Effector memory CD8-positive, alpha-beta T cell (primary cell): ENCODE measurements around the gene GRK5.
A peak's percentile ranks its signal among the peaks of the same experiment; 100 is the strongest.

Source experiments
- ATAC-seq: fragments of 150-1000 bp; cut with Tn5 transposase; replicated peaks from 2 replicates; pipeline ENCODE4 v1.10.0; 2021; ENCODE audit warnings: mild to moderate bottlenecking, moderate library complexity
- DNase-seq, 3 experiments: peaks; one replicate each; pipeline ENCODE4 v3.0.0; 2021
- H3K27ac Mint-ChIP-seq, 2 donors: one replicate each; pipeline ENCODE4 v1.8.0; 2022; ENCODE audit warnings: mild to moderate bottlenecking in 2 of 2, mixed read lengths in 2 of 2, moderate library complexity in 2 of 2
- H3K27me3 Mint-ChIP-seq, 2 donors: one replicate each; pipeline ENCODE4 v1.8.0; 2022; ENCODE audit warnings: mixed read lengths in 2 of 2
- H3K36me3 Mint-ChIP-seq: one replicate; pipeline ENCODE4 v1.8.0; 2022; ENCODE audit warnings: mild to moderate bottlenecking, moderate library complexity, mixed read lengths; ENCODE audit not compliant: insufficient read depth
- H3K4me1 Mint-ChIP-seq, 2 donors: one replicate each; pipeline ENCODE4 v1.8.0; 2022; ENCODE audit warnings: low read depth in 2 of 2, mixed read lengths in 2 of 2
- H3K4me3 Mint-ChIP-seq, 2 donors: one replicate each; pipeline ENCODE4 v1.8.0; 2022; ENCODE audit warnings: mild to moderate bottlenecking in 2 of 2, mixed read lengths in 2 of 2, moderate library complexity in 2 of 2
- H3K9me3 Mint-ChIP-seq, 2 donors: one replicate each; pipeline ENCODE4 v1.8.0; 2022; ENCODE audit warnings: mixed read lengths in 2 of 2

GRK5 gene

DNA sequence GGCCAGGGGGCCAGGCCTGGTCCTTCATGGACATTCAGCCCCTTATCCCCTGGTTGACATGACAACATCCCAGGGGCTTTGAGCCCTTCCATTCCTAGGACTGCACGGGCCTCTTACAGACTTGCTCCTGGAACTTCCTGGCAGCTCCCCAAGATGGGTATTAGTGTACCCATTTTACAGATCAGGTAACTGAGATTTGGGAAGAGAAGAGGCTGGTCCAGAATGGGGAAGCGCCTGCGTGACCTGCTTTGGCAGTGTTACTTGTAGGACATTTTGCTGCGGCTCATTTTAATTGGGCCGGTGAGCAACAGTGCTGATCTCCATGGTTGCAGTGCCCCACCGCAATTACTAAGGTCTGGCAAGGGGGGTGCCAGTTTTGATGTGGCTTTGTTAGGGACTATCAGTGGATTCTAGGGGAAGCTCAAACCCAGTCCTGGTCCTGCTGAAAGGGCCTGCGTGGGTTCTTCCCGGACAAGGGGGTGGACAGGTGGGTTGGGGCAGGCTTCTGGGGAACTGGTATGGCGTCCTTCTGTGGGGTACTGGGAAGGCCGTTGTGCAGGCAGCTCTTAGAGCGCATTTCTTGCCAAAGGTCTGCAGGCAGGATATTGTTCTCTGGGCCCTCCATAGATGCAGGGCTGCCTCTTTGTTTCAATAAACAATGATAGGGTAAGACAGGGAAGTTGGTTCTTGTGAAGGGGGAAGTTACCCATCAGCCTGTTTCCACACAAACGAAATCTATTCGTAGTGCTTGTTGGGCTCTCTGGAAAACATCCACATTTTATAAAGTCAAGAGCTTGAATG, 197.5 kb downstream of the GRK5 start:
- Mint-ChIP-seq H3K9me3 (no peaks in the 10 kb centered on the region), H3K27me3 (no peaks in the 10 kb centered on the region), H3K36me3 (peaks cover 6% of the 10 kb centered on the region), H3K4me3 (no peak overlapping the region), H3K27ac (peak overlapping the region in 1 of 2 donors; percentile 55), H3K4me1 (peaks cover 0 to 2% of the 10 kb centered on the region in 2 donors)
- ATAC-seq (no peak), DNase-seq (no peak)

DNA sequence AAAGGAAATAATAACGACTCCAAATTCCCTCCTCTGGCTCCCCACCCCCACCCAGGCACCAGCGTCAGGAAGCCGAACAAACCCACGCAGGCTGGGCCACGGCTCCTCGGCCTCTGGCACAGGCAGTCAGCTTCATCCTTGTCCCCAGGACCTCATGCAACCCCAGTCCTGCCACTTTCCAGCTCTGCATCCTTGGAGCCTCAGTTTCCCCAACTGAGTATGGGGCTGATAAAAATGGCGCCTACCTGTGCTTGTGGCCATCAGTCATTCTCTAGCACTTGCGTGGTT, 198.1 kb downstream of the GRK5 start:
- no peak overlapping the region for H3K27ac Mint-ChIP-seq

DNA sequence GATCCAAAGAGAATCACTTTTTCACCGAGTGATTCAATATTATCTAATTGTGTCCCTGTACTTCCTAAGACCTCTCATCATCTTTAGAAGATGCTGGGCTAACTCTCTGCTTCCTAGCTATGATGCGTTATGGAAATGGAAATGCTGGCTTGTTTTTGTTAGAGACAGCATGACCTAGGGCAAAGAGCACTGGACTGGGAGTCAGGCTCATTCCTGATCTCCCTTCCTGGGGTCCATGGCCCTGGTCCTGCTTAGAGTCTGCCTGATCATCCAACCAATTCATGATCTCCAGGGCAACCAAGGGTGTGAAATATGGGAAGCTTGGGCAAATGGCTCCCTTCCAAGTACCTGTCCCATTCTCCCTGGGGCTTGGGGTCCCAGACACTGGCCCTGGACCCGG, 198.8 kb downstream of the GRK5 start:
- no peak overlapping the region for H3K4me3 Mint-ChIP-seq
- H3K4me1 Mint-ChIP-seq: no peaks in the 10 kb centered on the region
- no peaks in the 10 kb centered on the region for H3K27me3 Mint-ChIP-seq
- H3K36me3 Mint-ChIP-seq: peaks cover 6% of the 10 kb centered on the region
- DNase-seq (no peak), ATAC-seq (no peak)
- no peaks in the 10 kb centered on the region for H3K9me3 Mint-ChIP-seq
- H3K27ac Mint-ChIP-seq: no peak overlapping the region

More for the DNA sequence above, 198.1 kb downstream of the GRK5 start:
- no peak overlapping the region for H3K4me3 Mint-ChIP-seq
- peaks cover 6% of the 10 kb centered on the region for H3K36me3 Mint-ChIP-seq
- ATAC-seq: no peak
- no peaks in the 10 kb centered on the region for H3K27me3 Mint-ChIP-seq
- no peaks in the 10 kb centered on the region for H3K9me3 Mint-ChIP-seq
- DNase-seq: no peak
- no peaks in the 10 kb centered on the region for H3K4me1 Mint-ChIP-seq

DNA sequence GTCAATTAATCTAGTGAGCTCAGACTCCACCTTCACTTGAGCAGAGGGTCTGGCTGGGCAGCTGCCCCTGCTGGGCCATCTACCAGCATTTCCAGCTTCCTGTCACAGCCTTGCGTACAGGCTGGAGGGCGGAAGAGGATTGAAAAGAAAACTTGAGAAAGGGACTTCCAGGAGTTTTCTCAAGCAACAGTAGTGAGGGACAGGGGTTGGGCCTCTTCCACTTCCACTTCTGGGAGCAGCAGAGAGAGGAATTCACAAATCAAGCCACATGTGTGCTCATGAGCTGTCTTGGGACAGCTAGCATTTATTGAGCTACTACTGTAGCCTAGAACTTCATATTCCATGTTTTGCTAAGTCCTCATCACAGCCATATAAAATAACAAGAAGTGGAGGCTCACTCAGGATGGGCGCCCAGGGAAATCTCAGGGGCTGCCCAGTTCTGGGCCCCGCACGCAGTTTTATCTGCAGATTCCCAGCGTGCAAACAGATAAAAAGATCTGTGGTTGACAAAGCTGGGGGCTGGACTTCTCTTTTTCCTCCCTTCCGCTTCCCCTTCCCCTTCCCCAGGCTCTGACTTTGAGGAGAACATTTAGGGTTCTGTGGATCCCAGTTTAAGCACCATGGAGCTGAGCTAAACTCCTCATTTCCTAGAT, 199.4 kb downstream of the GRK5 start:
- Mint-ChIP-seq H3K36me3 (peaks cover 6% of the 10 kb centered on the region), H3K4me1 (no peaks in the 10 kb centered on the region), H3K27me3 (no peaks in the 10 kb centered on the region), H3K4me3 (no peak overlapping the region), H3K9me3 (no peaks in the 10 kb centered on the region), H3K27ac (no peak overlapping the region)
- no peak for ATAC-seq
- DNase-seq: no peak

DNA sequence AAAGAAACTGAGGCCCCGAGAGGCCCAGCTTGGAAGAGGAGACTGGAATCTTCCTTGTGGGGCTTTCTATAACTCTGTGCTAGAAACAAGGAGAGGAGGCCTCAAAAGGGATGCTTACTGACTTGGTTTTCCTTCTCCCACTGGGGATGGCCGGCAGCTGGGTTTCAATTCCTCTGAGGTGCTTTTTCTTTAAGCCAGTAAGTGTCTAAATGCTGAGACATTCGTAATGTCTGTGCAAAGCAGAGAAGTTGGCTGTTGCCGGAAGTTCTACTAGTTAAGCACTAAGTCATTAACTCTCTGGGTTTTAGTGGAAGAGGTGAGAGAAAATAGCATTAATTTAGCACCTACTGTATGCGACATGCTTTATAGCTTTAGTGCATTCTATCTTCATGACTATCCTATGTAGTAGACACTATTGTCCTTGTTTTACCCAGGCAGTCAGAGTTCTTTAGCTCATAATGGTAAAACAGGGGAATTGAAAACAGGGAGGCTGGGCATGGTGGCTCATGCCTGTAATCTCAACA, 199.9 kb downstream of the GRK5 start:
- no peaks in the 10 kb centered on the region for H3K27me3 Mint-ChIP-seq
- DNase-seq (no peak), ATAC-seq (no peak)
- H3K9me3 Mint-ChIP-seq: no peaks in the 10 kb centered on the region
- H3K4me3 Mint-ChIP-seq: no peak overlapping the region
- peaks cover 3% of the 10 kb centered on the region for H3K36me3 Mint-ChIP-seq
- H3K27ac Mint-ChIP-seq: no peak overlapping the region
- H3K4me1 Mint-ChIP-seq: no peaks in the 10 kb centered on the region

DNA sequence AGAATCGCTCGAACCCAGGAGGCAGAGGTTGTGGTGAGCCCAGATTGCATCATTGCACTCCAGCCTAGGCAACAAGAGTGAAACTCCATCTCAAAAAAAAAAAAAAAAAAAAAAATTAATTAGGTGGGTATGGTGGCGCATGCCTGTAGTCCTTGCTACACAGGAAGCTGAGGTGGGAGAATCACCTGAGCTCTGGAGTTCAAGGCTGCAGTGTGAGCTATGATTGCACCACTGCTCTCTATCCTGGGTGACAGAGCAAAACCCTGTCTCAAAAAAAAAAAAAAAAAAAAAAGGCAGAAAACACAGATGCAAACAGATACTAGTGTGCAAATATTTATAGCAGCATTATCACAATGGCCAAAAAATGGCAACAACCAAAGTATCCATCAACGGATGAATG, 200.7 kb downstream of the GRK5 start:
- H3K4me3 Mint-ChIP-seq: no peak overlapping the region
- H3K36me3 Mint-ChIP-seq: peaks cover 3% of the 10 kb centered on the region
- DNase-seq: no peak
- ATAC-seq: no peak
- no peaks in the 10 kb centered on the region for H3K9me3 Mint-ChIP-seq
- H3K4me1 Mint-ChIP-seq: no peaks in the 10 kb centered on the region
- no peak overlapping the region for H3K27ac Mint-ChIP-seq
- no peaks in the 10 kb centered on the region for H3K27me3 Mint-ChIP-seq

DNA sequence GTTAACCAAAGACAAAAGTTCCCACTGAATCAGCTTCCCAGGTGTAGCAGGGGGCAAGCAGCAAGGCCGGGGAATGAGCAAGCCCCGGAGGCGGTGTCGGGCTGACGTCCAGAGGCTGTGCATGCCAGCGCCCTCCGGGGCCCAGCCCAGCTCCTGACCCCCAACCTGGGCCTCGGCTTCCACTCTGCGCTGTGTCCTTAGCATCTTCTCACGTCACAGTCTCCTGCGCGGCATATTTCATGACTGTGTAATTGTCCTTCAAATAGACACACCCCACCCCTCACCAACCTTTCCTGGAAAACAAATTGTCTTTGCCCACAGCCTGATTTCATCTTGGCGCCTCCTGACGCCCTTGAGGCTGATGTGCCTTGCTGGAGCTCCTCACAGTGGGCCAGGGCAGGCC, 201.6 kb downstream of the GRK5 start:
- ATAC-seq (no peak), DNase-seq (no peak)
- Mint-ChIP-seq H3K9me3 (no peaks in the 10 kb centered on the region), H3K4me1 (no peaks in the 10 kb centered on the region), H3K4me3 (no peak overlapping the region), H3K27ac (no peak overlapping the region), H3K27me3 (no peaks in the 10 kb centered on the region), H3K36me3 (peaks cover 3% of the 10 kb centered on the region)

DNA sequence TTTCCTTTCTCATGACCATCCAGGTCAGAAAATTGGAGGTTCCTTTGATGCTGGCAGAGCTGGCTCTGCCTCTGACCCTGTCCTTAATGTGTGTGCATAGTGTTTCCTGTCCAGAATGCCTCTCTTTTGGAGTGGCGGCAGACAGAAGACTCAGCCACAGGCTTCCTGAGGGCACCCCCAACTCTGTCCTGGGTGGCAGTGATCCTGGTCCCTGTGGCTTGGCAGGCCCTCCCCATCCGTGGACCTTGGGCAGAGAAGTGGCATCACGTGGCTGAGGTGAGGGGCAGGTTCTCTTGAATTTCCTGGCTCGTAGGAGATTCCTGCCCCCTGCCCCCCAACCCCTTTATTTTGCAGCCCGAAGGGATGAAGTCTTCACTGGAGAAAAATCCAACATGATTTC, 202.0 kb downstream of the GRK5 start:
- Mint-ChIP-seq H3K27me3 (no peaks in the 10 kb centered on the region), H3K4me1 (no peaks in the 10 kb centered on the region), H3K27ac (no peak overlapping the region), H3K4me3 (no peak overlapping the region), H3K36me3 (peaks cover 3% of the 10 kb centered on the region), H3K9me3 (no peaks in the 10 kb centered on the region)
- ATAC-seq: no peak
- DNase-seq: no peak

DNA sequence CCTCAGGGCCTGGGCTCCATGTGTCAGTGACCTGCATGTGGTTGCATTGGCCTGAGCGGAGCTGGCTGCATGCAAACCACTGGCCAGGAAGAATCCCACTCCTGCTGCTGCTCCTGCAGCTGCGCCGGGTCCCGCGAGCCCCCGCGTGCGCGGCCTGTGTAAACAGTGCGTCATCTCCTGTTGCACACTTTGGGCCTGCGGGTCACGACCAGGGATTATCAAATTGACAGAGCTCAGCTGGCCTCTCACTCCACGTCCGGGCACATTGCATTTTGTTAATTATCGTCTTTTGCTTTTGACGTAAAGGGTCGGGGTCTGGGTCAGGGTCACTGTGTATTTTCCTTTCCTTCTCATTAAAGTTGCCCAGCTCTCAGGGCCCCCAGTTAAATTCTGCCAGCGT, 202.5 kb downstream of the GRK5 start:
- Mint-ChIP-seq H3K27ac (no peak overlapping the region), H3K36me3 (peaks cover 3% of the 10 kb centered on the region), H3K4me3 (no peak overlapping the region), H3K9me3 (no peaks in the 10 kb centered on the region), H3K4me1 (no peaks in the 10 kb centered on the region), H3K27me3 (no peaks in the 10 kb centered on the region)
- no peak for ATAC-seq
- no peak for DNase-seq

DNA sequence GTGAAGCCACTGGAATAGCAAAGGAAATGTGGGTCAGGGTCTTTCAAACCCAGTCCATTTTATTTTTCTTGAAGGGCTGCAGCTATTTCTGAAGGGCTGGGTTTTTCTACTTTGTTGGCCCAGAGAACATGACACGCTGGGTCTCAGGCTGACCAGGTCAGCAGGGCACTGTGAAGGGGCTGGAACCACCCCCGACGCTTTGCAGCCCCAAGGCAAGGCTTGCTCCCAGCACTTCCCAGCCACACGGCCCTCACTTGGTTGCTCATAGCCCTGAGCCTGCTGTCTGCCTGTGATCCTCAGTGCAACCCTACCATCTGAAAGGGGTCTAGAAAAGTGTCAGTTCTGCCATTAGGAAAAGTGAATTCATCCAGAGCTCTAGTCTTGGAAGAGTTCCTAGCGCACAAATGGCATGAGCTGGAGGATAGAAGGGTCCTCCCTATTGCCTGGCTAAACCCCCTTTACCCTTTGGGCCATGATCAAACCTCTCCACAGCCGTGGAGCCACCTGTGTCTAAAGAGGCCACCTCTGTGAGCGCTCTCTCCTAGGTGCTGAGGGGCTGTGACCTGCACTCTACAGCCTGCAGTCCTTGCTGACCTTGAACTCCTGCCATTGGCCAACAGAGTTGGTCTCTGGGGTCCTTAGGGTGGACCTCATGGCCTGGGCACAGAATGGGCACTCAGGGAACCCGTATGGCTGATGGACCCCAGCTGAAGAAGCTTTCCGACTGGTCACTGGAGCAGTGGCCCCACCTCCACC, 203.2 kb downstream of the GRK5 start:
- Mint-ChIP-seq H3K4me1 (no peaks in the 10 kb centered on the region), H3K27ac (peak overlapping the region in 1 of 2 donors; percentile 35), H3K9me3 (no peaks in the 10 kb centered on the region), H3K36me3 (peaks cover 3% of the 10 kb centered on the region), H3K27me3 (no peaks in the 10 kb centered on the region), H3K4me3 (no peak overlapping the region)
- DNase-seq (no peak), ATAC-seq (no peak)

DNA sequence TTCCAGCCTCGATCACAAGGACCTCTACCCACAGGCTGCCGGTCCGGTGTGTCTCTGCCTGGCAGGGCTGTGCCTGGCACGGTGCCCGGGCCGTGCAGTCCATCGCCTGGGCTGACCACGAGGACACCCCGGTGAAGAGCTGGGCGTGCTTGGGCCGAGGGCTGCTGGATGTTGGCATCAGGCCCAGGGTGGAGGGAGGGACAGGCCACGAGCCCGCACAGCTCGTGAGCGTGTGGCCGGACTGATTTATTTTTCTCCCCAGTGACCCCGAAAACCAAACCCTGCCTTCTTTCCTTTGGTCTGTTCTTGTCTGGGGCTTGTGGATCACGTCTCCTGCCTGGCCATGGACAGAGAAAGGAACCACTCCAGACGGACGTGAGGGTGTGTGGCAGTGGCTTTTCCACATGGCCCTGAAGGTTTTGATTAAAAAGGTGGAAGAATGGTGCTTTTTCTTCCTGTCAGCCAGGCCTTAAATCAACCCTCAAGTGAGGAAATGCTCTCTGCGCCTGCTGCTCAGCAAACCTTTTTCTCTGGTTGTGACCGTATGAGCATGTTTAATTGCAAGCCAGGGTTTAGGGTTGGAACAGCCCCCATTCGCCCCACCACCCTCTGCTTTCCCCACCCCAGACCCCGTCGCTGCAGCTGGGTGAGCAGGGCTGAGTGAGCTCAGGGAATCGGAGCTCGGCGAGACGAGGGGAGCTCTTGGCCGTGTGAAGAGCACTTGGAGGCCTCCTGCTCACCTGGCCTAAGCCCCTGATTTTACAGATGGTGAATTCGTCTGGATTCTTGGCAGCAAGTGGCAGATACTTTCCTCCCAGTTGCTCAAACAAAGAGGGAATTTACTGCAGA, 205.1 kb downstream of the GRK5 start:
- ATAC-seq (no peak), DNase-seq (no peak)
- Mint-ChIP-seq H3K4me3 (no peak overlapping the region), H3K9me3 (no peaks in the 10 kb centered on the region), H3K27ac (no peak overlapping the region), H3K36me3 (peaks cover 3% of the 10 kb centered on the region), H3K4me1 (peaks cover 0 to 2% of the 10 kb centered on the region in 2 donors), H3K27me3 (no peaks in the 10 kb centered on the region)

DNA sequence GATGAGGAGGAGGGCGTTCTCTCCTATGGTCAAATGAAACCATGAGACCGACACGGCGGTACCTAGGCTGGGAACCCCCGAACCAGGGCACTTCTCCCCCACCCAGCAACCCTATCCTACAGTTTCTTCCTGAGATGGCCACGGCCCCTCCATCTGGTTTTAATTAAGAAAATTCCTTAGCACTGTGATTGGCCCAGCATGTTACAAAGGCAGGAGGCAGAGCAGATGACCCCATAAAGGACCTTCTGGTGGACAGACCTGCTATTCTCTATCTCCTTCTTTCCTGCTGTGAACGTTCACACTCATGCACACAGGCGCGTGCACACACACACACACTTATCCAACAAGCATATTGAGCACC, 205.7 kb downstream of the GRK5 start:
- Mint-ChIP-seq H3K9me3 (no peaks in the 10 kb centered on the region), H3K36me3 (peaks cover 3% of the 10 kb centered on the region), H3K27me3 (no peaks in the 10 kb centered on the region), H3K4me1 (peaks cover 0 to 3% of the 10 kb centered on the region in 2 donors), H3K27ac (no peak overlapping the region), H3K4me3 (no peak overlapping the region)
- ATAC-seq (no peak), DNase-seq (no peak)

DNA sequence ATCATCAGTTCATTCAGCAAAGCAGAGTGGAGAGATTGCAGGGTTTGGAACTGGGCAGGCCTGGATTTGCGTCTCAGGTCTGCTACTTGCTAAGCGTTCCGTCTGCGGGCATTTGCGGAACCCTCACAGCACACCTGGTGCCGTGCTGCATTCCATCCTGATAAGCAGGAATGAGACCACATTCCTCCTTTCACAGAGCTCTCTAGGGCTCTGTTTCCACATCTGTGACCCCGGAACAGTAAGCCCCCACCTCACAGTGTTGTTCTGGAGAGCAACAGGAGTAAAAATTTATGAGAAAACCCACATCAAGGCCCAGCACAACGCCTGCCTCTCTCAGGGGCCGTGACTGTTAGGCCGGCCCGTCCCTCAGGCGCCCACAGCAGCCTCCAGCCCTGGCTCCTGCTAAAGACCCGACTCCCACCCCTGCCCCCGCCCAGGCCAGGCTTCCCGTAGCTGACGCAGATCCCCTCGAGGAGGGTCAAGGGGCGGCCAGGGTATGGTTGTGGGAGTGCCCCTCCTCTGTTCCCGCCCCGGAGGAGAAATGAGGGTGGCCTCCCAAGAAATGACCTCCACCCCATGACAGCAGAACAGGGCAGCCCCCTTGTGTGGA, 206.2 kb downstream of the GRK5 start:
- peaks cover 3% of the 10 kb centered on the region for H3K36me3 Mint-ChIP-seq
- no peak for DNase-seq
- H3K4me3 Mint-ChIP-seq: no peak overlapping the region
- no peak for ATAC-seq
- no peak overlapping the region for H3K27ac Mint-ChIP-seq
- no peaks in the 10 kb centered on the region for H3K9me3 Mint-ChIP-seq
- H3K27me3 Mint-ChIP-seq: no peaks in the 10 kb centered on the region
- H3K4me1 Mint-ChIP-seq: peaks cover 0 to 3% of the 10 kb centered on the region in 2 donors
